GM19397 (cell line): Measurements from ENCODE around the gene RABL6.
A peak's percentile ranks its signal among the peaks of the same experiment; 100 is the strongest.
"Not testable (repeated sequence)": the region's sequence is repeated elsewhere in the genome, so short reads cannot be mapped to it uniquely, and the experiment has no call there.

Source experiments
- ATAC-seq: cut with Tn5 transposase; IDR thresholded peaks from one replicate; pipeline ENCODE4 v1.9.1; 2021; ENCODE audit warnings: mild to moderate bottlenecking, moderate library complexity; ENCODE audit not compliant: unreplicated experiment

Gene RABL6

DNA sequence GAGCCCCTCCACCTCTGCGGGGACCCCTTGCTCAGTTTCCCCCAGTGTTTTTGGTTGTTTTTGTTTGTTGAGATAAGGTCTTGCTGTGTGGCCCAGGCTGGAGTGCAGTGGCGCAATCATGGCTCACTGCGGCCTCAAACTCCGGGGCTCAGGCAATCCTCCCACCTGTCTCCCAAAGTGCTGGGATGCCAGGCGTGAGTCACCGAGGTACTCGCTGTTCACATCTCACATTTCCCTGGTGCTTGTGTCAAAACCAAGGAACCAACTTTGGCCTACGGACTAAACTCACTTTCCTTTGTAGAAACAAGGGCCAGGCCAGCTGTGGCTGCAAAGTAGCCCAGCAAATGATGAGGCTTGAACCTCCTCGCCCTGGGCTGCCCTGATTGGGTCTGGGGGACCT lies 24.8 kb downstream of the RABL6 start:
- no peak for ATAC-seq

DNA sequence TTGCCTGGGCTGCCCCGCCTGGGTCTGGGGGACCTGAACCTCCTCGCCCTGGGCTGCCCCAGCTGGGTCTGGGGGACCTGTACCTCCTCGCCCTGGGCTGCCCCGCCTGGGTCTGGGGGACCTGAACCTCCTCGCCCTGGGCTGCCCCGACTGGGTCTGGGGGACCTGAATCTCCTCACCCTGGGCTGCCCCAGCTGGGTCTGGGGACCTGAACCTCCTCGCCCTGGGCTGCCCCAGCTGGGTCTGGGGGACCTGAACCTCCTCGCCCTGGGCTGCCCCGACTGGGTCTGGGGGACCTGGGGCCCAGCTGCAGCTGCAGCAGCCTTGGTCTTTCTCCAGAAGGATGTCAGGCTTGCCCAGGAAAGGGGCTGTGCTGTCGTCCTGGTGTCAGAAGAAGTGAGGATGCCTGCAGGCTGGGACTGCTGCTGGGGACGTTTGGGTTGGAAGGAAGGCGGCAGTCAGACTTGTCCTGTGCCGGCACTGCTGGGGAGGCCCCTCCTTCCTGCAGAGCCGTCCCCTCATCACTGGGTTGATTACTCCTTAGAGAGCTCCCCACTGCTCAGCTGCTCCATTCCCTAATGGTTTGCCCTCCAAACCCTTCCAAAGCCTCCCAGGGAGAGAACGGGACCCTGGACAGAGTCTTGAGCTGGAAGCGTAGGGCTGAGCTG lies 25.8 kb downstream of the RABL6 start:
- not testable (repeated sequence) for ATAC-seq

DNA sequence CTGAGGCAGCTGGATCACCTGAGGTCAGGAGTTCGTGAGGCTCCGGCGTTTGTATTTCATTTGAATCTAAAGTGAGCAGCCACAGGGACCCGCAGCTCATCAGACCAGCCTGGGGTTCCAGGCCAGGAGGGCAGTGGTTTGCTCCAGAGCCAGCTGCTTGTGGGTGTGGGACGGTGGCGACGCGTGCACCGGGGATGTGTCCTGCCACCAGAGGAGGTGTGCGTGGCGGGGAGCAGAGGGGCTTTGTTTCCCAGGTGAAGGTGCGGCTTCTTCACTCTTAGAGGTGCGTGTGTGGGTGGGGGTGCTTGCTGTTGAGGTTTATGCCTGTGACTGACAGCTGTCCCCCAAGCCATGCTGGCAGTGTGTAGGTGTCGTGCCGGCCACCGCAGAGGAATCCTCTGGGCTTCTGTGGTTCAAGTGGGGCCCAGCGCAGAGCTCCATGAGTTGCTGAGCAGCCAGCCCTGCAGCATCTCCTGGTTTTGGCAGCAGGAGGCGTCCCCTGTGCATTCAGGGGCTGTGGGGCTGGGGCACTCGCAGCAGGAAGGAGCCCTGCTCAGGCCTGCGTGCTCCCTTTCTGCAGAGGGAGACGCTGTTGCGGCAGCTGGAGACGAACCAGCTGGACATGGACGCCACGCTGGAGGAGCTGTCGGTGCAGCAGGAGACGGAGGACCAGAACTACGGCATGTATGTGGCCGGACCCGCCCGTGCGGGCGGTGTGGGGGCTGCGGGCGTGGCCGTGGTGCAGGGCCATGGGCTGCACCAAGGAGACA lies 27.6 kb downstream of the RABL6 start:
- ATAC-seq, result no peak

DNA sequence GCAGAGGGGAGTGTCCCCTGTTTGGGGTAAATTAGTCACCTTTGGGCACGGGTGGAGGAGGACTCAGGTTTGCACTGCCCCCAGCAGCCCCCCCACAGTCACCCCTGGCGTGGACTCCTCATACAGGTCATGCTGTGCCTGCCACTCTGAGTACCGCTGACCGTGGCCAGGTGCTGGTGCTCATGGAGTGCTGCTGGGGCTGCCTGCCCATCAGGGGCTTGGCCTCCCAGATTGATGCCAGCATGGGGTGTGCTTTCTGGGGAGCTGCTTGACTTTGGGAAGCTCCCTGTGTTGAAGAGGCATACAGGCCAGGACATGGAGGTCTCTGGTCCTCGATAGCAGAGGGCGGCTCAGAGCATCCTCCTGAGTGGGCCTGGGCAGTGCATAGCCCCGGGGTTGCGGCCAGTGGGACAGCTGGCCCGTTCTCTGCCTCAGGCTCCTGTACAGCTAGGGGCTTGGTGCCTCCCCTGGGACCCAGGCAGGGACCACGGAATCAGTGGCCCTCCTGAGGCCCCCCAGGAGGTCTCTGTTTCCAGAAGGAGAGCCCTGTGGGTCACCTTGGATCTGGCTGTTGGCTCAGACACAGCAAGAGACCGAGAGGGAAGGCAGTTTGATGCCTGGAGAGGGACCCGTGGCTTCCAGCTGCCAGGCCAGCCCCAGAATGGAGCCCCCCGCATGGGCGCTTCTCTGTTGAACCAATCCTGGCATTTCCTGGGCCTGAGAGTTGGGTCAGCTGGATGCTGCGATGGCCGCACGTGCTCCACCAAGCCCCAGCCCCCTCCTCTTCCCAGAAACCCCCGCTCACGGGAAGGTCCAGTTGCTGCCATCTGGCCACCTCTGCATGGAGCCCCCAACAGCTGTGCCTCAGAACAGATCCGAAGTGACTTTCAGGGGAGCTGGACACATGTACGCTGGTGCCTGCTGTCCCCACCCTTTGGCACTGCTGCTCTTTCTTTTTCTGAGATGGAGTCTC lies 28.5 kb downstream of the RABL6 start:
- ATAC-seq, result no peak

DNA sequence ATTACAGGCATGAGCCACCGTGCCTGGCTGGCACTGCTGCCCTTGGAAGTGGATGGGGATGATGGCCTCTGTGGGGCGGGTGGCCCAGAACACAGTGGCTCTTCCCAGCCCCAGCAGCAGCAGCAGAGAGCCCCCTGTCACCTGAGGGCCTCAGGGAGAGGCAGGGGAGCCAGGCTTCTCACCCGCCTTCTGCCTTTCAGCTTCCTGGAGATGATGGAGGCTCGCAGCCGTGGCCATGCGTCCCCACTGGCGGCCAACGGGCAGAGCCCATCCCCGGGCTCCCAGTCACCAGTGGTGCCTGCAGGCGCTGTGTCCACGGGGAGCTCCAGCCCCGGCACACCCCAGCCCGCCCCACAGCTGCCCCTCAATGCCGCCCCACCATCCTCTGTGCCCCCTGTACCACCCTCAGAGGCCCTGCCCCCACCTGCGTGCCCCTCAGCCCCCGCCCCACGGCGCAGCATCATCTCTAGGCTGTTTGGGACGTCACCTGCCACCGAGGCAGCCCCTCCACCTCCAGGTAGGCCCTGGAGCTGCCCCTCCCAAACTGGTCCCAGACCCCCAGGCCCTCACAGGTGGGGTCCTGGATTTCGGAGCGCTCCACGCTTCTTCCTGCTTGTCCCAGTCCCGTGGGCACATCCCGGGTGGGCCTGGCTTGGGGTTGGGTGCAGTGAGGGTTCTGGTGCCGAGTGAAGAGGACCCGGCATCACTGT lies 29.6 kb downstream of the RABL6 start:
- ATAC-seq, result no peak

DNA sequence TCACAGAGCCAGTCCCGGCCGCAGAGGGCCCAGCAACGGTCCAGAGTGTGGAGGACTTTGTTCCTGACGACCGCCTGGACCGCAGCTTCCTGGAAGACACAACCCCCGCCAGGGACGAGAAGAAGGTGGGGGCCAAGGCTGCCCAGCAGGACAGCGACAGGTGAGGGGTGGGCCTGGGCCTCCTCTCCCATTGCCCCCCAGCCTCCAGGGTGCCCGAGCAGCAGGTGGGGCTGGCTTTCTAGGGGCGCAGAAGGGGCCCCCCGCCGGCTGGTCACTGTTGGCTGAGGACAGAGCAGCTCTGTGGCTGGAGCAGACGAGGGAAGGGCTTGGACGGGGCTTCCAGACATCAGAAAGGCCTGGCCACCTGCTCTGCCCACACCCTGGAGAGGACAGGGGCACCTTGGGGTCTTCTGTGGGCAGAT lies 30.1 kb downstream of the RABL6 start:
- not testable (repeated sequence) for ATAC-seq

DNA sequence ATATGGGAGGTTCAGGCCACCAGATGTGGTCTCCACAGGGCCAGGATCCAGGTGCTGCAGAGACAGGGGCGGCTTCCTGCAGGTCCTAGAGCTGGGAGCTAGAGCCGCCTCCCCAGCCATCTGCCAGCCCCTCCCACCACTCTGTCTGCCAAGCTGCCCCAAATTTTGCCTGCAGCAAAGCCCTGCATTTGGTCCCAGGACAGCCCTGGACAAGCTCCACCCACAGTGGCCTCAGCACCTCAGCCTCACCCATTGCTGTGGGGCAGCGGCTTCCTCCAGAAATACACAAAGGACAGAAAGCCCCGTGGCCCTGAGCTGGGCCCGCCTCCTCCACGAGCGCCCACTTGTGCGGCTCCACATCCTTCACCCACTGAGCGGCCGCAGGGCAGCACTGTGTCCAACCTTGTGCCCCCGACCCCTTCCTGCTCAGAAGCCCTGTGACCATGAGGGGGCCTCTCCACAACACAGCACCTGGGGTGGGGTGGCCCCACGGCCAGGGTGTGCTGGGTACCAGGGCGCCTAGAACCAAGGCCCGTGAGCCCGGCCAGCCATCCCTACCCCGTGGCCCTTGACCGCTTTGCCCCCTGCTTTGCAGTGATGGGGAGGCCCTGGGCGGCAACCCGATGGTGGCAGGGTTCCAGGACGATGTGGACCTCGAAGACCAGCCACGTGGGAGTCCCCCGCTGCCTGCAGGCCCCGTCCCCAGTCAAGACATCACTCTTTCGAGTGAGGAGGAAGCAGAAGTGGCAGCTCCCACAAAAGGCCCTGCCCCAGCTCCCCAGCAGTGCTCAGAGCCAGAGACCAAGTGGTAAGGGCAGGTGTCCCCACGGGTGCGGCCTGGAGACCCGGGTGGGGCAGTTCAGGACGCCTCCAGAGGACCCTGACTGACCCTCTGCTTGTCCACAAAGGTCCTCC lies 30.8 kb downstream of the RABL6 start:
- ATAC-seq, result no peak

DNA sequence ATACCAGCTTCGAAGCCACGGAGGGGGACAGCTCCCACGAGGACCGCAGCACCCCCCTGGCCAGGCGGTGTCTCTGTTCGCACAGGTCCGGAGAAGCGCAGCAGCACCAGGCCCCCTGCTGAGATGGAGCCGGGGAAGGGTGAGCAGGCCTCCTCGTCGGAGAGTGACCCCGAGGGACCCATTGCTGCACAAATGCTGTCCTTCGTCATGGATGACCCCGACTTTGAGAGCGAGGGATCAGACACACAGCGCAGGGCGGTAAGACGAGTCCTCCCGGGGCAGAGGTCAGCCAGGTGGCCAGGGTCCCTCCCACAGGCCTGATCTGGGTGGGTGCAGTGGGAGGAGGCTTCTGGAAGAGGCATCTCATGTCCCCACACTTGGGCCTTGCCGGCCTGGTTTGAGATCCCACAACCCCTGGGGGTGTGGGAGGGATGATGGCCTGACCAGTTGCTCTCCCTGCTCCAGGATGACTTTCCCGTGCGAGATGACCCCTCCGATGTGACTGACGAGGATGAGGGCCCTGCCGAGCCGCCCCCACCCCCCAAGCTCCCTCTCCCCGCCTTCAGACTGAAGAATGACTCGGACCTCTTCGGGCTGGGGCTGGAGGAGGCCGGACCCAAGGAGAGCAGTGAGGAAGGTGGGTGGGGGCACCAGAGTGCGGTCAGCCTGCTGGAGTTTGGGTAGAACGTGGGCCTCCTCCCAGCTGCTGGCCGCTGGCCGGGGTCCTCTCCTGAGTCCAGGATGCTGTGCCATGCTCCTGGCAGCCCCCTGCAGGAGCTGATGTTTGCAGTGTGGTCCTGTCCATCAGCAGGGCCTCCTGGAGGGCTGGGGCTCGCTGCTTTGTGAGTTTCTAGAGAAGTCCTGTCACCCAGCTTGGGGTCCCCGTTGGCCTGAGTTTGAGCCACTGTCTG lies 31.7 kb downstream of the RABL6 start:
- ATAC-seq, result no peak

DNA sequence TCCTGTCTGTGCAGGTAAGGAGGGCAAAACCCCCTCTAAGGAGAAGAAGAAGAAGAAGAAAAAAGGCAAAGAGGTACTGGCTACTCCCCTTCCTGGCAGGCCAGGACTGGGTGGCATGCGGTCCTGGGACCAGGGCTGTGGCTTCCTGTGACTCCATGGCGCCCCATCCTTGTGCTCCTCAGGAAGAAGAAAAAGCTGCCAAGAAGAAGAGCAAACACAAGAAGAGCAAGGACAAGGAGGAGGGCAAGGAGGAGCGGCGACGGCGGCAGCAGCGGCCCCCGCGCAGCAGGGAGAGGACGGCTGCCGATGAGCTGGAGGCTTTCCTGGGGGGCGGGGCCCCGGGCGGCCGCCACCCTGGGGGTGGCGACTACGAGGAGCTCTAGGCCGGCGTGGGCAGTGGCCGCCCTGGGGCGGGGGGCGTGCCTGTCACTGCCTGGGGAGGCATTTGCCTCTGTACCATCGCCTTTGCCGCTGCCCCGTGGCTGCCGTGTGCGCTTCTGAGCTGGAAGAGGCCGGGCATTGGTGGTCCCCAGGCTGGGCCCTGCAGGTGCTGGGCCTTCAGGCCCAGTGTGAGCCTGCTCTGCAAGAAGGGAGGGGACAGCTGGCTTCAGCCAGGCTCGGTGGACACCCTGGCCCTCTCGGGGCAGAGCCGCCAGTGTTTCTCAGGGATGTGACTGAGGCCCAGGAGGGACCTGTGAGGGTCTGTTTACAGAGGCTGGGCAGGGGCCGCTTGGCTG lies 32.6 kb downstream of the RABL6 start:
- ATAC-seq, result no peak

DNA sequence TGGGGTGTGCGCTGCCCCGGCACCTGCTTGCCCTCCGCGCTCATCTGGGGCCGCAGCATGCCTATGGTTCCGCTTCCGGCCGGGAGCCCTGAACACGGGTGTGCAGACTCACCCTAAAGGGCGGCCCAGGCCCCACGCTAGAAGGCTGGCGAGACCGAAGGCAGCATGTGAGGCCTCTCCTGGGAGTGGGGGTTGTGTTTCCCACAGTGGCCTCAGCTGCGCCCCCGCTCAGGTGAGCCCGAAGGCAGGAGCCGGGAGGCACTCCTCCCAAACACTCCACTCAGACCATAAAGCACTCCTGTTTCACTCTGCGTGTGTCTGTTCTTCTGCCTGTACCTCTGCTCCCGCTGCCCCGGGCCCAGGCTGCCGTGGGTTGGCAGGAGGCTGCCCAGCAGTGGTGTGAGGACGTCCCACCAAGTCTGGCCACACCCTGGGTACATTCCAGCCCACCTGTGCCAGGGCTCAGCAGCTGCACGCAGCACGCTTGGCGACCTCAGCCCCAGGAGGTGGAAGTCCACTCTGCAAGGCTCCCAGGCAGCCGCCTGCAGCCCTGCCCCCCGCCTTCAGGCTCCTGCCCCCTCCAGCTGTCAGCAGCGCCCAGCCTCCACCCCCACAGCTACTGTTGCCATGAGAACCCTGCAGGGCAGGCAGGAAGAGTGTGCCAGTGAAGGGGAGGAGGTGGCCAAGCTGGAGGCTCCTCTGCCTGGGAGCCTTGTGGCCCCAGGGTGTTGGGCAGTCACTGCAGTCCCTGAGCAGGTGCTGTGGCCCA lies 33.3 kb downstream of the RABL6 start:
- no peak for ATAC-seq

DNA sequence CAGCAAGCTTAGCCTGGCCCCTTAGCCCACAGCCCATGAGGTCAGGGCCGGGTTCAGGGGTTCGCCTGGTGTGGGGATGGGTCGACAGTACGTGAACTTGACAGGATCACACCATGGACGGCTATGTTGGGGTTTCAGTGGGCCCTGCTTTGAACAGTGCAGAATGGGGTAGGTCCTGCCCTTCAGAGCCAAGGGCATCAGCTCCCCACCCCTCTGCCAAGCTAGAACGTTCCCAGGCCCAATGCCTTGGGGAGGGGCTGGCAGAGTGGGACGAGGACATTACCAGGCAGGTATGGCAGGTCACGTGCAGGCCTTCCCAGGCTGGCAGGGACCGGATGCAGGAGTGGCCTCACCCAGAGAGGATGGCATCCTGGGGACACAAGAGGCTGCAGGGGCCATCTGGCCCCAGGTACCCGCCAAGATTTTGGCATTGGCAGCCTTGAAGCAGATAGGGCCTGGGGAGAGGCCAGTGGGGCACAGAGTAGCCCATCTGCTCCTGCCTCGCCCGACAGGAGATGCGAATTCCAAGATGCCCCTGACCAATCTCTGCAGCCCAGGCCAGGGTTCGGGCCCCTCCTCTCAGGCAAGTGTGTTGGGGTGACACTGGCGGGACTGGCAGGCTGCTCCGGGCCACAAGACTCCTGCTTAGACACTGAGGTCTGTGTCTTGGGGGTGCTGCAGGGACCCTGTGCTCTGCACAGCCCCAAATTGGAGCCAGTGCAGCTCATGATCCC lies 34.1 kb downstream of the RABL6 start:
- ATAC-seq, result not testable (repeated sequence)

DNA sequence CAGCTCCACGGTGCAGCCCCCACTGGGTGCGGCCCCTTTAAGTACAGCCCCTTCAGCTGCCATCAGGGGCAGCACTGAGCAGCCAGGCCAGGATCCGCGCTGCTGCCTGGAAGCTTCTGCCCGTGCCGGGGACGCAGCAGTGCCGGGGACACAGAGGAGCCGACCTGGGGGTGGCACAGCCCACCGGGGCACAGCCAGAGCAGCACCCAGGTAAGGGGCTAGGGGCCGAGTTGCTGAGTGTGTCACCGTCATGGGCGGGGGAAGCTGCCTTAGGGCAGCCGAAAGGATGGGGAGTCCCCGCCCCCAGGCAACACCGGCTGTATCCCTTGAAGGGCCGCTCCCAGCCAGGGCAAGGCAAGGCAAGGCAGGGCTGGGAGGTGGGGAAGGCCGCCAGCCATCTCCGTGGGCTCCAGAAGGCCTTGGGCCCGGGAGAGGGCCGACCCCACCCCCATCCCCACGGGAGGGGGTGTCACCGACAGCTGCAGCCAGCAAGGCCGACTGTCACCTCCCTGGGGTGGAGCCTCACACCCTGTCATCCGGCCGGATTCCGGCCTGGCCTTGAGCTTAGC lies 34.7 kb downstream of the RABL6 start, which contains the start of gene AJM1:
TSS of gene AJM1 (plus strand) at position 99 of the 569 bp plus-strand sequence. CDS start 1,937 bp downstream, outside the sequence.
- ATAC-seq, result peak; percentile 62

DNA sequence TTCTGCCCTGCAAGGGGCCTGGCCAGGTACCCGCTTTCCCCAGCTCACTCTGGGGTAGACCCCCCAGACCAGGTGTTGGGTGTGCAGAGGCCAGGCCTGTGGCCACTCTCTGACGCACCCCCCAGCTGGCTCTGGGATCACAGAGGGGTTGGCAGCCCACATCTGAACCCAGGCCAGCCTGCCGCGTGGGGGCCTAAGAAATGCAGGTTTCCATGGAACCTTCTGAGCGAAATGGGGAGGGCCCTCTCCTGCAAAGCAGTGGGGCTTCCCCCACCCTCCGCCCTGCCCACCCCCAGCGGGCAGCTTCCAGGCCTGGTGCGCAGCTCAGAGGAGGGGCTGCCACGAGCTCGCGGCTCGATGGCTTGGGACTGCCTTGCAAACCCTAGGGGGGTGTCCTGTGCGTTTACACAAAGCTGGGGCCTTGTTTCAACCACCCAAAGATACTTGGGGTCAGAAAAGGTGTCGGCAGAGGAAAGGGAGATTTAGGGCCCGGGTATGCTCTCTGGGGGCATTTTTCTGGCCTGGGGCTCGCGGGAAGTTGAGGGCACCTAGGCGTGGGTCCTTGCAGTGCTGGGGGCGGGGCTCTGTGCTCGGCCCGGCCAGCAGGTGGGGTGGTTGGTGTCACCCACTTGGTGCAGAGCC lies 35.5 kb downstream of the RABL6 start:
- not testable (repeated sequence) for ATAC-seq

DNA sequence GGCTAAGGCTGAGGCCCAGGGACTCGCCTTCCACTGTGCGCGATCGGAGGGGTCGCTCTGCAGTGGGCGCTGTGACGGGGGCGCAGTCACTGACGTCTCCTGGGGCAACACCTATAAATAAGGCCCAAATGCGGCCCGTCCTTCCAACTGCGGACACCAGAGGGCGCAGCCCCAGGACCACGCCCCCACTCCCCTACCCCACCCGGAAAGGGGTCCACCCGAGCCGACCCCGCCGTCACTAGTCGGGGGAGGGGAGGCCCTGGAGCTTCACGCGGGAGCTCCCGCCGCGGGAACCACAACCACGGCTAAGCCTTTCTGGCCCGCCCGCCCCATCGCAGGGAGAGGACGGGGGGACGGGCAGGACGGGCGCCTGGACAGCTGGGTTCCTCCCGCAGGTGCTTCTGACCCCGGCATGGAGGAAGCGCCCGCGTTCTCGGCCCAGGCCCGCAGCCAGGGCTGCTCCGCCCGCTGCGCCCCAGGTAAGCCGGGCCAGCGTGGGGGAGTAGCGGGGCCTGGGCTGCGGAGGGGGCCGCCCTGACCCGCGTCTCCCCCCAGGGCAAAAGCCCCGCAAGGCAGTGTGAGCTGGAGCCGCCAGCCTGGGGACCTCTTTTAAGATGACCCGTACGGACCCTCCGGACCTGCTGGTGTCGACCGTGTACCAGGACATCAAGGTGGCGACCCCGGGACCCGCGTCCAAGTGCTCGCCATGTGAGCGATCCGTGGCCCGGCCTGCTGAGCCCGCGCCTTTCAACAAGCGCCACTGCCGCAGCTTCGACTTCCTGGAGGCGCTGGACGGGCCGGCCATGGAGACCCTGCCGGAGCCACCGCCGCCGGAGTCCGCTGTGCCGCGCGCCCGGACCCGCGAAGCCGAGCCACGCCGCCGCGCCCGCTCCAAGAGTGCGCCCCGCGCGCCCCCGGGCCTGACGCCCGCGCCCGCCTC lies 36.3 kb downstream of the RABL6 start:
- ATAC-seq, result not testable (repeated sequence)
